H9 (cell line): ENCODE measurements around the gene SNAP25. TPM values are rescaled to one million over a fixed set of nuclear protein-coding genes. Genes with fewer than 3 reads are reported as not detected.

Experiments used
- DNase-seq: peaks from one replicate; pipeline ENCODE4 v3.0.0-alpha.2; 2017
- H2AFZ ChIP-seq: one replicate; pipeline ENCODE4 v1.6.1; 2013; ENCODE audit warnings: mild to moderate bottlenecking, low read length, control low read depth, moderate library complexity
- H2AK5ac ChIP-seq: 2 replicates; pipeline ENCODE4 v1.6.1; 2013; ENCODE audit warnings: low read length, control low read depth, mixed read lengths; ENCODE audit not compliant: insufficient read length
- H2BK120ac ChIP-seq: one replicate; pipeline ENCODE4 v1.6.1; 2013; ENCODE audit warnings: low read depth, mild to moderate bottlenecking, low read length, control low read depth, inconsistent platforms; ENCODE audit not compliant: poor library complexity, severe bottlenecking
- H2BK12ac ChIP-seq: 2 replicates; pipeline ENCODE4 v1.6.1; 2013; ENCODE audit warnings: low read length, control low read depth, mixed read lengths, low read depth; ENCODE audit not compliant: insufficient read length
- H2BK15ac ChIP-seq: 2 replicates; pipeline ENCODE4 v1.6.1; 2013; ENCODE audit warnings: low read depth, low read length, control low read depth
- H2BK20ac ChIP-seq: one replicate; pipeline ENCODE4 v1.6.1; 2013; ENCODE audit warnings: low read depth, mild to moderate bottlenecking, low read length, control low read depth, inconsistent platforms; ENCODE audit not compliant: poor library complexity, severe bottlenecking
- H2BK5ac ChIP-seq: 2 replicates; pipeline ENCODE4 v1.6.1; 2013; ENCODE audit warnings: low read length, control low read depth, mixed read lengths; ENCODE audit not compliant: insufficient read length
- H3K14ac ChIP-seq: 2 replicates; pipeline ENCODE4 v1.6.1; 2013; ENCODE audit warnings: low read length, control low read depth; ENCODE audit not compliant: insufficient read depth
- H3K18ac ChIP-seq: 2 replicates; pipeline ENCODE4 v1.6.1; 2013; ENCODE audit warnings: low read depth, mild to moderate bottlenecking, mixed read lengths, low read length, control low read depth; ENCODE audit not compliant: insufficient read length
- H3K23ac ChIP-seq: 2 replicates; pipeline ENCODE4 v1.6.1; 2013; ENCODE audit warnings: low read length, control low read depth, mixed read lengths, low read depth; ENCODE audit not compliant: insufficient read length
- H3K23me2 ChIP-seq: 2 replicates; pipeline ENCODE4 v1.6.1; 2013; ENCODE audit warnings: low read depth, mild to moderate bottlenecking, mixed read lengths, low read length, control low read depth; ENCODE audit not compliant: insufficient read length, poor library complexity, severe bottlenecking
- H3K27ac ChIP-seq: 2 replicates; pipeline ENCODE4 v1.5.1; 2013; ENCODE audit warnings: low read length, control low read depth, mixed read lengths, low read depth; ENCODE audit not compliant: insufficient read length
- H3K27me3 ChIP-seq: 2 replicates; pipeline ENCODE4 v1.6.1; 2013; ENCODE audit warnings: low read length, control low read depth, inconsistent platforms; ENCODE audit not compliant: insufficient read depth
- H3K4ac ChIP-seq: 2 replicates; pipeline ENCODE4 v1.6.1; 2013; ENCODE audit warnings: low read depth, mild to moderate bottlenecking, control low read depth, inconsistent platforms, low read length, moderate library complexity
- H3K4me1 ChIP-seq: 2 replicates; pipeline ENCODE4 v1.6.1; 2013; ENCODE audit warnings: low read length, control low read depth, inconsistent platforms; ENCODE audit not compliant: insufficient read depth
- H3K4me2 ChIP-seq: 2 replicates; pipeline ENCODE4 v1.6.1; 2013; ENCODE audit warnings: low read length, control low read depth, mixed read lengths; ENCODE audit not compliant: insufficient read length, insufficient read depth
- H3K56ac ChIP-seq: 2 replicates; pipeline ENCODE4 v1.6.1; 2013; ENCODE audit warnings: low read depth, mild to moderate bottlenecking, mixed read lengths, low read length, control low read depth; ENCODE audit not compliant: insufficient read length
- H3K79me1 ChIP-seq: 2 replicates; pipeline ENCODE4 v1.6.1; 2013; ENCODE audit warnings: low read depth, mild to moderate bottlenecking, moderate library complexity, low read length, control low read depth, inconsistent platforms; ENCODE audit not compliant: insufficient read depth, poor library complexity, severe bottlenecking
- H3K79me2 ChIP-seq: 2 replicates; pipeline ENCODE4 v1.6.1; 2013; ENCODE audit warnings: low read length, control low read depth, inconsistent platforms; ENCODE audit not compliant: insufficient read depth
- H3K9ac ChIP-seq: 2 replicates; pipeline ENCODE4 v1.6.1; 2013; ENCODE audit warnings: low read length, control low read depth, mixed read lengths; ENCODE audit not compliant: insufficient read length; ENCODE audit errors: extremely low read depth
- H3K9me3 ChIP-seq: one replicate; pipeline ENCODE4 v1.6.1; 2013; ENCODE audit warnings: low read depth, low read length, inconsistent platforms; ENCODE audit not compliant: control insufficient read depth
- H3T11ph ChIP-seq: one replicate; pipeline ENCODE4 v1.6.1; 2013; ENCODE audit warnings: mild to moderate bottlenecking, low read length, control low read depth, inconsistent platforms
- H4K20me1 ChIP-seq: one replicate; pipeline ENCODE4 v1.6.1; 2013; ENCODE audit not compliant: control insufficient read depth, insufficient read length, insufficient read depth
- H4K5ac ChIP-seq: 2 replicates; pipeline ENCODE4 v1.6.1; 2013; ENCODE audit warnings: low read depth, mild to moderate bottlenecking, mixed read lengths, low read length, control low read depth; ENCODE audit not compliant: insufficient read length
- H4K8ac ChIP-seq: replicated peaks from 2 replicates; pipeline ENCODE4 v1.6.1; 2013; ENCODE audit warnings: low read length, control low read depth, mixed read lengths, low read depth; ENCODE audit not compliant: insufficient read length
- H4K91ac ChIP-seq: 2 replicates; pipeline ENCODE4 v1.6.1; 2013; ENCODE audit warnings: low read depth, mild to moderate bottlenecking, moderate library complexity, mixed read lengths, low read length, control low read depth; ENCODE audit not compliant: insufficient read length
- H3K27ac Mint-ChIP-seq, 3 experiments: 2 replicates in 2 of 3; 3 replicates in 1 of 3; pipeline ENCODE4 v1.8.0; 2020 to 2021; ENCODE audit warnings: mixed read lengths in 3 of 3, mild to moderate bottlenecking in 1 of 3, moderate library complexity in 1 of 3
- H3K27me3 Mint-ChIP-seq: 2 replicates; pipeline ENCODE4 v1.8.0; 2021; ENCODE audit warnings: low read depth, mild to moderate bottlenecking, moderate library complexity, mixed read lengths
- H3K36me3 Mint-ChIP-seq, 3 experiments: 2 replicates in 2 of 3; 3 replicates in 1 of 3; pipeline ENCODE4 v1.8.0; 2020 to 2021; ENCODE audit warnings: low read depth in 3 of 3, mixed read lengths in 3 of 3; ENCODE audit not compliant: insufficient read depth in 1 of 3
- H3K4me1 Mint-ChIP-seq, 2 experiments: 2 replicates each; pipeline ENCODE4 v1.8.0; 2020; ENCODE audit warnings: mixed read lengths in 2 of 2
- H3K4me3 Mint-ChIP-seq, 2 experiments: 2 replicates in 1 of 2; 3 replicates in 1 of 2; pipeline ENCODE4 v1.8.0; 2020 to 2021; ENCODE audit warnings: mild to moderate bottlenecking in 2 of 2, mixed read lengths in 2 of 2, moderate library complexity in 1 of 2
- H3K9me3 Mint-ChIP-seq, 2 experiments: 2 replicates in 1 of 2; 3 replicates in 1 of 2; pipeline ENCODE4 v1.8.0; 2020; ENCODE audit warnings: mild to moderate bottlenecking in 2 of 2, mixed read lengths in 2 of 2, moderate library complexity in 1 of 2
- CTCF ChIP-seq: fragments of 200-600 bp; sonication (generic); conservative IDR thresholded peaks from 3 replicates; pipeline ENCODE4 v1.8.0; 2021; ENCODE audit warnings: antibody characterized with exemption, mild to moderate bottlenecking
- WGBS: extraction: QIAGEN DNeasy Blood & Tissue Kit; methylation state at CpG from one replicate; pipeline ENCODE4 v1.1.7; 2013; ENCODE audit warnings: missing lambda C conversion rate, low lambda C conversion rate, mixed read lengths; ENCODE audit not compliant: insufficient read length; ENCODE audit errors: extremely low coverage; 5-methylcytosine and 5-hydroxymethylcytosine counted together
- total RNA-seq: library from RNA; stranded (reverse); gene quantifications from 2 replicates; pipeline ENCODE4 v1.2.1, GENCODE V29; 2021

Gene SNAP25
- total RNA-seq, 1 experiment from 2014 or later: 0.13 TPM

- Histone ChIP-seq H3K4me1 (peaks cover 5% of the 10 kb centered on the region; the same call in 1 of the 2 replicates), H2BK15ac (no peak overlapping the region), H3K27me3 (no peaks in the 10 kb centered on the region), H3K23ac (no peak overlapping the region), H3K4ac (no peak overlapping the region), H3K23me2 (no peaks in the 10 kb centered on the region), H3K9me3 (no peaks in the 10 kb centered on the region), H3K79me2 (no peaks in the 10 kb centered on the region), H3K56ac (no peak overlapping the region), H3K18ac (no peak overlapping the region), H2AFZ (no peak overlapping the region), H3K27ac (no peak overlapping the region), H2BK120ac (no peak overlapping the region), H4K20me1 (no peaks in the 10 kb centered on the region), H4K8ac (no peak overlapping the region), H3K9ac (no peak overlapping the region), H4K91ac (no peak overlapping the region), H3K4me2 (no peak overlapping the region), H3K79me1 (no peaks in the 10 kb centered on the region), H2BK5ac (no peak overlapping the region), H3K14ac (no peak overlapping the region; the same call in 1 of the 2 replicates), H4K5ac (no peak overlapping the region), H2BK12ac (no peak overlapping the region), H2BK20ac (no peak overlapping the region), H2AK5ac (no peak overlapping the region), H3T11ph (no peak overlapping the region)
- no peak for TF ChIP-seq CTCF
- no peaks in the 10 kb centered on the region for H3K27me3 Mint-ChIP-seq
- no peak overlapping the region for H3K4me3 Mint-ChIP-seq
- WGBS: no CpG with 5 or more reads among the region's 3 CpGs
- no peaks in the 10 kb centered on the region for H3K9me3 Mint-ChIP-seq
- peaks cover 28 to 33% of the 10 kb centered on the region in 2 experiments for H3K4me1 Mint-ChIP-seq
- no peak for DNase-seq
- no peaks in the 10 kb centered on the region for H3K36me3 Mint-ChIP-seq
- H3K27ac Mint-ChIP-seq: no peak overlapping the region
Measured at GRCh38 chr20:10253780-10254179, 35.1 kb downstream of the SNAP25 start.
